PC-3 (cell line): ENCODE measurements around the gene CELF2.

Source experiments
- EZH2 ChIP-seq: fragments of 300-600 bp; sonication (generic); IDR thresholded peaks from one replicate; pipeline ENCODE4 v1.6.1; 2017; ENCODE audit warnings: antibody characterized with exemption, mild to moderate bottlenecking, low read length; ENCODE audit not compliant: unreplicated experiment
- EZH2phosphoT487 ChIP-seq: fragments of 300-600 bp; sonication (generic); IDR thresholded peaks from 2 replicates; pipeline ENCODE4 v1.6.1; 2018; ENCODE audit warnings: mild to moderate bottlenecking, antibody characterized with exemption, low read length, borderline replicate concordance
- TF ChIP-seq, protein P1 (sequence below): fragments of 300-600 bp; sonication (generic); conservative IDR thresholded peaks from 2 replicates; pipeline ENCODE4 v1.5.1; 2017; ENCODE audit warnings: antibody characterized with exemption, low read depth, mild to moderate bottlenecking, low read length

DNA sequence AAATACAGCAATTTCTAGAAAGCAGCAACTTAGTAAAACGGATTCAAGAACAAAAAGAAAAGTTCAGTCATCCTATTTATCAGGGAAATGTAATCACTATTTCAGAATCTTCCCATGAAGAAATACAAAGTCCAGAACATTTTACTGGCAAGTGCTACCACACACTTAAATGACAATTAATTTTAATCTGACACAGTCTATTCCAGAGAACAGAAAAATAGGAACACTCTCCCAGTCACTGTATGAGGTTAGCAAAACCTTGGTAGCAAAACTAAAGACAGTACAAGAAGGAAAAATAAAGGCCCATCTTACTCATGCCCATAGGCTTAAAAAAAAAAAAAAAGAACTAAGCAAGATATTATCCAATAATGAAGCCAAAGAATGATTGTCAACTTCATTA is 295.8 kb downstream of the CELF2 start:
- TF ChIP-seq, protein P1, sequence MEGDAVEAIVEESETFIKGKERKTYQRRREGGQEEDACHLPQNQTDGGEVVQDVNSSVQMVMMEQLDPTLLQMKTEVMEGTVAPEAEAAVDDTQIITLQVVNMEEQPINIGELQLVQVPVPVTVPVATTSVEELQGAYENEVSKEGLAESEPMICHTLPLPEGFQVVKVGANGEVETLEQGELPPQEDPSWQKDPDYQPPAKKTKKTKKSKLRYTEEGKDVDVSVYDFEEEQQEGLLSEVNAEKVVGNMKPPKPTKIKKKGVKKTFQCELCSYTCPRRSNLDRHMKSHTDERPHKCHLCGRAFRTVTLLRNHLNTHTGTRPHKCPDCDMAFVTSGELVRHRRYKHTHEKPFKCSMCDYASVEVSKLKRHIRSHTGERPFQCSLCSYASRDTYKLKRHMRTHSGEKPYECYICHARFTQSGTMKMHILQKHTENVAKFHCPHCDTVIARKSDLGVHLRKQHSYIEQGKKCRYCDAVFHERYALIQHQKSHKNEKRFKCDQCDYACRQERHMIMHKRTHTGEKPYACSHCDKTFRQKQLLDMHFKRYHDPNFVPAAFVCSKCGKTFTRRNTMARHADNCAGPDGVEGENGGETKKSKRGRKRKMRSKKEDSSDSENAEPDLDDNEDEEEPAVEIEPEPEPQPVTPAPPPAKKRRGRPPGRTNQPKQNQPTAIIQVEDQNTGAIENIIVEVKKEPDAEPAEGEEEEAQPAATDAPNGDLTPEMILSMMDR: no peak
- TF ChIP-seq EZH2 (no peak), EZH2phosphoT487 (no peak)
